Ascending aorta (tissue), 2 donors: ENCODE data around the gene FBXL4. TPM values are rescaled to one million over a fixed set of nuclear protein-coding genes. Genes with fewer than 3 reads are reported as not detected.

Source experiments
- DNase-seq, 2 donors: peaks; one replicate each; pipeline ENCODE4 v3.0.0-alpha.2; 2019; ENCODE audit warnings: low spot score in 2 of 2
- H3K27ac ChIP-seq, 2 donors: fragments of 200-600 bp; sonication (generic); one replicate each; pipeline ENCODE4 v1.5.1; 2016 to 2017; ENCODE audit warnings: mild to moderate bottlenecking in 1 of 2
- H3K27me3 ChIP-seq: fragments of 200-600 bp; sonication (generic); one replicate; pipeline ENCODE4 v1.5.1; 2017
- H3K36me3 ChIP-seq, 2 donors: fragments of 200-600 bp; sonication (generic); one replicate each; pipeline ENCODE4 v1.5.1; 2016
- H3K4me1 ChIP-seq, 2 donors: fragments of 200-600 bp; sonication (generic); one replicate each; pipeline ENCODE4 v1.5.1; 2016 to 2017; ENCODE audit warnings: mild to moderate bottlenecking in 1 of 2
- H3K4me3 ChIP-seq, 2 donors: fragments of 200-600 bp; sonication (generic); one replicate each; pipeline ENCODE4 v1.5.1; 2016 to 2017; ENCODE audit warnings: mild to moderate bottlenecking in 1 of 2
- H3K9me3 ChIP-seq, 2 donors: fragments of 200-600 bp; sonication (generic); one replicate each; pipeline ENCODE4 v1.5.1; 2016
- intact Hi-C: fragments of 100-400 bp; cut with DNase I; formaldehyde crosslinking; loops from one replicate; pipeline ENCODE4 v1.15.1; 2023
- total RNA-seq: library from RNA; depleted of rRNA; stranded (reverse); fragments of >200 nt; gene quantifications from one replicate; pipeline ENCODE4 v1.1.0, GENCODE V29; 2016
- TF ChIP-seq, protein P1 (sequence below), 3 experiments: fragments of 200-600 bp in 2 of 3; fragments of 450-650 bp in 1 of 3; sonication (generic) in 2 of 3; IDR thresholded peaks; one replicate each; pipeline ENCODE4 v1.5.1; 2016 to 2019; ENCODE audit warnings: antibody characterized with exemption in 3 of 3, mild to moderate bottlenecking in 1 of 3, moderate library complexity in 1 of 3

The FBXL4 gene
- total RNA-seq, 1 donor from 2014 or later, result 9.4 TPM

DNA sequence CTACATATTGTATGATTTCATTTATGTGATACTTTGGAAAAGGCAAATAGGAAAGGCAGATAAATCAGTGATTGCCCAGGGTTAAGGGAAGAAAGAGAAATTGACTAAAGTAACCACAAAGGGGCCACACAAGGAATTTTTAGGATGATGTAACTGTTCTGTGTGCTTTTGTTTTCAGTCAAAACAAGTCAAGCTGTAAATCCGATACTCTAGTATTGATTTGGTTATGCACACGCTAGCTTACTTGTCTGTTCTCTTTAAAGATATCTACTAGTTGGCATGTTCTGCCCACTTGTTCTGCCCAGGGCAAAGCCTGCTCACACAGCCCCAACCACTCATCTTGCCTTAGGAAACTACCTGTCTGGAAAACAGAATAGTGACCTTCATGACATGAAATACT, 6.4 kb downstream of the FBXL4 start:
- no peaks in the 10 kb centered on the region for H3K27me3 ChIP-seq
- peaks cover 0 to 5% of the 10 kb centered on the region in 2 donors for H3K36me3 ChIP-seq
- intact Hi-C loops, result loop anchor here (10.0 kb wide), 1 partner anchor 483 kb away; the partner anchor contains the start of gene PNISR
- DNase-seq, result no peak
- TF ChIP-seq, protein P1, sequence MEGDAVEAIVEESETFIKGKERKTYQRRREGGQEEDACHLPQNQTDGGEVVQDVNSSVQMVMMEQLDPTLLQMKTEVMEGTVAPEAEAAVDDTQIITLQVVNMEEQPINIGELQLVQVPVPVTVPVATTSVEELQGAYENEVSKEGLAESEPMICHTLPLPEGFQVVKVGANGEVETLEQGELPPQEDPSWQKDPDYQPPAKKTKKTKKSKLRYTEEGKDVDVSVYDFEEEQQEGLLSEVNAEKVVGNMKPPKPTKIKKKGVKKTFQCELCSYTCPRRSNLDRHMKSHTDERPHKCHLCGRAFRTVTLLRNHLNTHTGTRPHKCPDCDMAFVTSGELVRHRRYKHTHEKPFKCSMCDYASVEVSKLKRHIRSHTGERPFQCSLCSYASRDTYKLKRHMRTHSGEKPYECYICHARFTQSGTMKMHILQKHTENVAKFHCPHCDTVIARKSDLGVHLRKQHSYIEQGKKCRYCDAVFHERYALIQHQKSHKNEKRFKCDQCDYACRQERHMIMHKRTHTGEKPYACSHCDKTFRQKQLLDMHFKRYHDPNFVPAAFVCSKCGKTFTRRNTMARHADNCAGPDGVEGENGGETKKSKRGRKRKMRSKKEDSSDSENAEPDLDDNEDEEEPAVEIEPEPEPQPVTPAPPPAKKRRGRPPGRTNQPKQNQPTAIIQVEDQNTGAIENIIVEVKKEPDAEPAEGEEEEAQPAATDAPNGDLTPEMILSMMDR (IDR thresholded peaks at IDR 0.05), result no peak
- H3K9me3 ChIP-seq, result peaks cover 0 to 24% of the 10 kb centered on the region in 2 donors
- H3K4me3 ChIP-seq, result no peak overlapping the region
- peaks cover 4 to 5% of the 10 kb centered on the region in 2 donors for H3K4me1 ChIP-seq
- H3K27ac ChIP-seq, result no peak overlapping the region

DNA sequence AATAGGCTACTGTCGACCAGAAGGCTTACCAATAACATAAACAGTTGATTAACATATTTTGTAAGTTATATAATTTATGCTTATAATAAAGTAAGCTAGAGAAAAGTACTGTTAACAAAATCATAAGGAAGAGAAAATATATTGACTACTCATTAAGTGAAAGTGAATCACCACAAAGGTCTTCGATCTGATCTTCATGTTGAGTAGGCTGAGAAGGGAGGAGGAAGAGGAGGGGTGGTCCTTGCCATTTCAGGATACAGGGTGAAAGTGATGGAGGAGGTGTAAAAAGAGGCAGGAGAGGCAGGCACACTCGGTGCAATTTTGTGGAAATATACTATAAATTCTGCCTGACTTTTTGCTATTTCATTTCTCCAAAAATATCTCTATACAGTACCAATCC, 10.4 kb downstream of the FBXL4 start:
- Histone ChIP-seq H3K27me3 (no peaks in the 10 kb centered on the region), H3K4me1 (no peaks in the 10 kb centered on the region), H3K4me3 (no peak overlapping the region), H3K27ac (no peak overlapping the region), H3K36me3 (peaks cover 0 to 5% of the 10 kb centered on the region in 2 donors), H3K9me3 (peaks cover 0 to 24% of the 10 kb centered on the region in 2 donors)
- intact Hi-C loops, result no loop called here
- no peak for DNase-seq
- TF ChIP-seq, protein P1 (IDR thresholded peaks at IDR 0.05), result no peak

DNA sequence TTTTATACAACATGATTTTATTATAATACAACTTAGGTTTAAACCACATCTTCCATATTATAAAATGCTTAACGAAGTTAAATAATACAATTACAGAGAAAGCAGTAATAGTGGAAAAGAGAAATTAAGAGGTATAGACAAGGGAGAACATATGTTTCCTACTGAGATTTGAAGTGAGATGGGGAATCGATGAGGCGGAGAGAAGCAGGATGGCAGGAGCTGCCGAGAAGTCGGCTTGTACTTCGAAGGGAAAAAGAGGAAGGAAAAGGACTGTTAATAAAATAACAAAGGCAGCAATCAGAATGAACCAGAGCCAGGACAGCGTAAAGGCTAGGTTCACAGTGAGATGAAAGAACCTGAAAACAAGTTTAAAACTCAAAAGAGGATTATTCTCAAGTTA, 15.4 kb downstream of the FBXL4 start:
- Histone ChIP-seq H3K4me3 (no peak overlapping the region), H3K9me3 (no peaks in the 10 kb centered on the region), H3K36me3 (no peaks in the 10 kb centered on the region), H3K27me3 (no peaks in the 10 kb centered on the region), H3K27ac (no peak overlapping the region), H3K4me1 (peaks cover 0 to 5% of the 10 kb centered on the region in 2 donors)
- DNase-seq, result no peak
- TF ChIP-seq, protein P1 (IDR thresholded peaks at IDR 0.05), result no peak
- intact Hi-C loops, result no loop called here

DNA sequence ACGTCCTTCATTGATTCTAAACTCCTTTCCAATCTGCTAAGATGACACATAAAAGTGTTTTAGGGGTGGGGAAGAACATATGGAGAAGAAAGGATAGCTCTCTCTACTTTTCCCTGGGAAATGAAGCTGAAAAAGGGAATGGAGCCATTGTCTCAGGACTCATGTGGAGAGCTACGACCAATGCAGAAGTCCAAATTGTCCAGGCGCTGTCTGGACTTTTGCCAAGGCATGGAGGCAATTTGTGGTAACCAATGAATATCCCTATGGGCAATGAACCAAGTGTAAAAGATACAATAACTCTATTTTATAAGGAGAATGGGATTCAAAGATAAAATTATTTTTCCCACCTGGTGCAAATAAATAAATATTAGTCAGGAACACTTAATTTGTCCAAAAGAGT, 16.1 kb downstream of the FBXL4 start:
- no peak for DNase-seq
- TF ChIP-seq, protein P1 (IDR thresholded peaks at IDR 0.05), result no peak
- peaks cover 0 to 5% of the 10 kb centered on the region in 2 donors for H3K4me1 ChIP-seq
- H3K4me3 ChIP-seq, result no peak overlapping the region
- no peaks in the 10 kb centered on the region for H3K36me3 ChIP-seq
- no peaks in the 10 kb centered on the region for H3K9me3 ChIP-seq
- no peak overlapping the region for H3K27ac ChIP-seq
- H3K27me3 ChIP-seq, result no peaks in the 10 kb centered on the region
- intact Hi-C loops, result no loop called here

DNA sequence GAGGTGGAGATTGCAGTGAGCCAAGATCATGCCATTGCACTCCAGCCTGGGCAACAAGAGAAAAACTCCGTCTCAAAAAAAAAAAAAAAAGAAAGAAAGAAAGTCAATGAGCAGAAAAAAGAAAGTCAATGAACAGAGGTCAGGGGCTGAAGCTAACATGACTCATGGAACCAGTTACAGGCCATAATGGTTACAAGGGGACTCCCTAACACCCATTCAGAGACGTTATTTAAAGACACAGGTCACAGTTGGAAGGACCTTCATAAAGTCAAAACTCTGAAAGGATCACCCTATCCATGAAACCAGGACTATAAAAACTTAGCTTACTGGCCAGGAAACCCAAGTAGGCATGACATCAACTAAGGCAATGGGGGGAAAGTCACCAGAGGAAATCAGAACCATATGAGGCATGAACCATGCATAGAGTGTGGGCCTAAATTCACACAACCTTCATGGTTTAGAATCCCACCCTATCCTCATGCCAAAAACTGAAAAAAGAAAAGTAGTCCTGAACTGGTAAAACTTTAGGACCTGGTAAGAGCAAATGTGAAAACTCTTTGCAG, 18.2 kb downstream of the FBXL4 start:
- no peaks in the 10 kb centered on the region for H3K27me3 ChIP-seq
- no peaks in the 10 kb centered on the region for H3K9me3 ChIP-seq
- H3K36me3 ChIP-seq, result peaks cover 0 to 4% of the 10 kb centered on the region in 2 donors
- TF ChIP-seq, protein P1 (IDR thresholded peaks at IDR 0.05), result no peak
- H3K27ac ChIP-seq, result no peak overlapping the region
- intact Hi-C loops, result no loop called here
- no peak for DNase-seq
- H3K4me1 ChIP-seq, result peaks cover 0 to 5% of the 10 kb centered on the region in 2 donors
- H3K4me3 ChIP-seq, result no peak overlapping the region

DNA sequence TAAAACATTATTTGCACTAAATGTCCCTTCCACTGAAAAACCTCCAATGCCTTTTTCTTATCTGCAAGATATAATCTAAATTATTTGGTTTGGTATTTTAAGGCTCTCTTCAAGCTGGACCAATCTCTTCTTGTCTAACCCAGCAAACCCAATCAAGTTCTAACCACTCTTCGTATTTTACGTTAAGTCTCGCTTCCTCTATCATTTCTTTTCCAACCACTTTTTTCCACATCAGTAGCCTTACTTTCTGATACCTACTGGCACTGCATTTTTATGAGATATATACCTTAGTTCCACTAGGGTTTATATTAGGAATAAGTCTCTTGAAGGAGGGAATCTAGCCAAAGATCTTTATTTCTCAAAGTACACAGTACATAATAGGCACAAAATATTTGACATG, 19.1 kb downstream of the FBXL4 start:
- no peak overlapping the region for H3K27ac ChIP-seq
- peaks cover 0 to 5% of the 10 kb centered on the region in 2 donors for H3K4me1 ChIP-seq
- no peaks in the 10 kb centered on the region for H3K27me3 ChIP-seq
- H3K4me3 ChIP-seq, result no peak overlapping the region
- intact Hi-C loops, result no loop called here
- no peak for DNase-seq
- TF ChIP-seq, protein P1 (IDR thresholded peaks at IDR 0.05), result no peak
- H3K36me3 ChIP-seq, result peaks cover 0 to 4% of the 10 kb centered on the region in 2 donors
- no peaks in the 10 kb centered on the region for H3K9me3 ChIP-seq
